Kidney epithelial cell (primary cell): Measurements from ENCODE around the gene MACROD2. TPM values are rescaled to one million over a fixed set of nuclear protein-coding genes. Genes with fewer than 3 reads are reported as not detected.
A peak's percentile ranks its signal among the peaks of the same experiment; 100 is the strongest.

Source experiments
- DNase-seq: peaks from one replicate; pipeline ENCODE4 v3.0.0-alpha.2; 2010; ENCODE audit warnings: low read depth
- H3K27me3 ChIP-seq: 2 replicates; pipeline ENCODE4 v1.6.0; 2011; ENCODE audit warnings: low read length; ENCODE audit not compliant: control insufficient read depth, insufficient read depth
- H3K36me3 ChIP-seq: 2 replicates; pipeline ENCODE4 v1.5.1; 2011; ENCODE audit warnings: low read length; ENCODE audit not compliant: control insufficient read depth, insufficient read depth
- H3K4me3 ChIP-seq: 2 replicates; pipeline ENCODE4 v1.5.1; 2011; ENCODE audit warnings: low read depth, mild to moderate bottlenecking, control low read depth, low read length
- total RNA-seq: library from RNA; depleted of rRNA; stranded (reverse); fragments of >200 nt; gene quantifications from 2 replicates; pipeline ENCODE4 v1.2.3, GENCODE V29; 2015
- TF ChIP-seq, protein P1 (sequence below): IDR thresholded peaks from 2 replicates; pipeline ENCODE4 v1.5.1; 2011; ENCODE audit warnings: mild to moderate bottlenecking, moderate library complexity, low read length, control low read depth, inconsistent platforms; ENCODE audit not compliant: insufficient read depth, poor library complexity, severe bottlenecking

The MACROD2 gene
- total RNA-seq, 1 donor from 2014 or later = 0.79 TPM

DNA sequence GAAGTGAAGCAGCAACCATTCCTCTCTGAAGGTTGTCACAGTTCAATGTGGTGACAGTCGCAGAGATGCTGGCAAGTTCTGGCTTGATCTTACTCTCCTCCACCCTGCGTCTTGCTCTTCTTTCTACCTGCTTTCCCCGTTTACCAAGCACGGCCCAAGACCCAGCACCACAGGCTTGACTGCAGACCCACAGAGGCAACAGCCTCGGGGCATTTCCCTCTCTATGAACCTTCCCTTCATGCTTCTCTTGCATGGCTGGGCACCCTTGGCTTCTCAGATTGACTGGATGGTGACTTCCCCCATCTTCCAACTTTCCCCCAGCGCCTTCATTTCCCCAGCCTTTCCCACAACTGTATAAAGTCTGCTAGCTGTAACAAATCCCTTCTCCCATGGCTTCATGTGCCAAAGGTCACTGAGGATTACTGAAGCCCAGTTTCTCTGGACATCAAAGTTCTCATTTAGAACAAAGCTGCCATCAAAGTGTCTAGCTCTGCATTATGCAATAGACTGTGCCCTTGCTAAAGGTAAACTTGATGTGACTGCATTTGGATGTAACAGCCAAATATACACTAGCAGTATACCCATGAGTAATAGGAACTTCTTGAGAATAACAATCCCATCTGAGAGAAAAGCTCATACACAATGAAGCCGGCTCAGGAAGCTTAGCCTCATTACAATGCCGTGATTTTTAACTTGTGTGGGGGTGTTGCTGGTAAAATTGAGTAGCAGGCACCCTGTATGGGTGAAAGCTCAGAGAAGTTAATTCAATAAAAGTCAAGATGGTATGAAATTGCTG is 1065.1 kb downstream of the MACROD2 start:
- Histone ChIP-seq H3K36me3 (no peaks in the 10 kb centered on the region), H3K27me3 (no peaks in the 10 kb centered on the region), H3K4me3 (no peak overlapping the region)
- TF ChIP-seq, protein P1, sequence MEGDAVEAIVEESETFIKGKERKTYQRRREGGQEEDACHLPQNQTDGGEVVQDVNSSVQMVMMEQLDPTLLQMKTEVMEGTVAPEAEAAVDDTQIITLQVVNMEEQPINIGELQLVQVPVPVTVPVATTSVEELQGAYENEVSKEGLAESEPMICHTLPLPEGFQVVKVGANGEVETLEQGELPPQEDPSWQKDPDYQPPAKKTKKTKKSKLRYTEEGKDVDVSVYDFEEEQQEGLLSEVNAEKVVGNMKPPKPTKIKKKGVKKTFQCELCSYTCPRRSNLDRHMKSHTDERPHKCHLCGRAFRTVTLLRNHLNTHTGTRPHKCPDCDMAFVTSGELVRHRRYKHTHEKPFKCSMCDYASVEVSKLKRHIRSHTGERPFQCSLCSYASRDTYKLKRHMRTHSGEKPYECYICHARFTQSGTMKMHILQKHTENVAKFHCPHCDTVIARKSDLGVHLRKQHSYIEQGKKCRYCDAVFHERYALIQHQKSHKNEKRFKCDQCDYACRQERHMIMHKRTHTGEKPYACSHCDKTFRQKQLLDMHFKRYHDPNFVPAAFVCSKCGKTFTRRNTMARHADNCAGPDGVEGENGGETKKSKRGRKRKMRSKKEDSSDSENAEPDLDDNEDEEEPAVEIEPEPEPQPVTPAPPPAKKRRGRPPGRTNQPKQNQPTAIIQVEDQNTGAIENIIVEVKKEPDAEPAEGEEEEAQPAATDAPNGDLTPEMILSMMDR = no peak
- no peak for DNase-seq

DNA sequence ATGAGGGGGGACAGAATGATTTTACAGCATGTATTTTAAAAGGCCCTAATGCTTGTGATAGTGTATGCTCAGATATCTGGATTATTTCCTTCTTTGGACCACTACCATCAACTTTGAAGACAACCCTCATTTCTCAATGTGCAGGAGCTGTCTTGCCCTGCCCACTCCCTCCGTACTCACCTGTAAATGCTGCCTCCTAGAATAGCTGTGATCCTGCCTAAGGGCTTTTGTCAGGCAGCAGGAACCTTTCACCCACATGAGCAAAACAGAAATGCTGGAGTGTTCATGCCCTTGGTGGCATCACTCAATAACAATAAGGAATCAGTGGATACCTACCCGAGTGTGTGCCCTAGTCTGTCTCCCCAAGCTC is 1065.7 kb downstream of the MACROD2 start:
- no peaks in the 10 kb centered on the region for H3K36me3 ChIP-seq
- no peaks in the 10 kb centered on the region for H3K27me3 ChIP-seq
- no peak overlapping the region for H3K4me3 ChIP-seq
- no peak for DNase-seq
- TF ChIP-seq, protein P1 = no peak

DNA sequence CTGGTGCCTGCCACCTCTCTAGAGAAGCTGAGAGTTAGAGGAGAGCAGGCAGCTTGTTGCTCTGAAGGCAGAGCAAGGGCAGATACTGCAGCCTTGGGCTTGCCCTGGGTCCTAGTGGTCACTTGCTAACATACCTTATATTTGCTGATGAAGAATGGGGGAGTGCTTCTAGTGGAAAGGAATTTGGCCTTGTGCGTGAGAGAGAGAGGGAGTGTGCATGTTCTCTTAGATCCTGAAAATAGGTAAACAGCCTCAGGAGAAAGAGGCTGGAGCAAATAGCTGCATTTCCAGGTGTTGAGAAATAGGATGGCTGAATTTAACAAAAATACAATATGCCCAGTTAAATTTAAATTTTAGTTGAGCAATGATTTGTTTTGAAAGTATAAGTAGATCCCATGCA is 1066.6 kb downstream of the MACROD2 start:
- peak; percentile 56 for DNase-seq
- TF ChIP-seq, protein P1 = no peak
- no peaks in the 10 kb centered on the region for H3K36me3 ChIP-seq

DNA sequence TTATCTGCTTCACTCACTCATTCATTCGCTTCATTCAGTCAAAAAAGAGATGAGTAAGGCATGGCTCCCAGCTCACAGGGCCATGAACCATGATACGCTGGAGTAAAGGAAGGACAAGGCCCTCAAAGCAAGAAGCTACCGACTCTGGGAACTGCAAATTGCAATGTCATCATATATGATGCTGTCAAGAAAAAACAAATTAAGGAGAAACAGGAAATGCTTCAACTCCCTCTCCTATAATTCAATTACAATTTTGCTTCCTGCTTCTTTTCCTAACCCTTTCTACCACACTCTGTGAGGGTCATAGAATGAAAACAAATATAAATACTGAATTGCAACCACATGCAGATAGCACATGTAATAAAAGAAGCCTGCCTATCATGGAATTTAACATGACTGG is 1067.8 kb downstream of the MACROD2 start:
- no peaks in the 10 kb centered on the region for H3K27me3 ChIP-seq
- TF ChIP-seq, protein P1 = no peak
- DNase-seq = no peak
- H3K36me3 ChIP-seq = no peaks in the 10 kb centered on the region
- H3K4me3 ChIP-seq = no peak overlapping the region

More for the DNA sequence above, 1066.6 kb downstream of the MACROD2 start:
- no peaks in the 10 kb centered on the region for H3K27me3 ChIP-seq
- no peak overlapping the region for H3K4me3 ChIP-seq

DNA sequence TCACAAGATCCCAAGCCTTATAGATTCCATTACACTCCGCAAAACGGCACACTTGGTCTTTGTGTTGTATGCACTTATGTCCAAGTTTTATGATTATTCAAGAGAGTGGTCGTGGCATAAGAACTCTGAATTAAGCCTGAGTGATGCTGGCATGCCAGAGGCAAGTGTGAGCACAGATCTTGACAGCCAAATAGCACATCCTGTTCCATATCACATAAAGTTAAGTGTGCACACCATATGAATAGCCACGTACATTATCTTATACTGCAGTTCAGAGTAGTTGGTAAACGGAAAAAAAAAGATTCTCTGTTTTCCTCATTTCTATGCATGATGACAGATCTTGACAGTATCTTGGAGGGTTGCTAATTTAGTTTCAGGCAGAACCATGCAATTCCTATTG is 1069.4 kb downstream of the MACROD2 start:
- no peak for DNase-seq
- Histone ChIP-seq H3K27me3 (no peaks in the 10 kb centered on the region), H3K36me3 (no peaks in the 10 kb centered on the region), H3K4me3 (no peak overlapping the region)
- TF ChIP-seq, protein P1 = no peak

DNA sequence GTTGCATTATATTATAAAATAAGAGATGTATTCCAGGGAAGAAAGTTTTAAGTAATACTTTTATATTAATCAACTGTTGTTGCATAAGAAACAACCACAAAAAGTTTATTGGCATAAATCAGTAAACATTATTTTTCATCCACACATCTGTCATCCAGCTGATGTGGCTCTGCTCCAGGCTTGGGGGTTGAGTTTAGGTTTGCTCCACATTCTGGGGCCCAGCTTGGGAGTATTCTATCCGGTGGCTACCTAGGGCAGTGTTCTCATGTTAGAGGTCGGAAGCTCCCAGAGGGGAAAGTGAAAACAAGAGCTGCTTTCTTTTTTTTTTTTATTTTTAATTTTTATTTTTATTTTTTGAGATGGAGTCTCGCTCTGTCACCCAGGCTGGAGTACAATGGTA is 1070.5 kb downstream of the MACROD2 start:
- TF ChIP-seq, protein P1 = no peak
- Histone ChIP-seq H3K36me3 (no peaks in the 10 kb centered on the region), H3K4me3 (no peak overlapping the region), H3K27me3 (no peaks in the 10 kb centered on the region)
- DNase-seq = no peak
